Activated naive CD8-positive, alpha-beta T cell treated with anti-CD3 and anti-CD28 coated beads, Interleukin-2, amount 50 U/mL, for 16 hours (primary cell): ENCODE results near the gene AP1S2.
"Not testable (repeated sequence)": the region's sequence is repeated elsewhere in the genome, so short reads cannot be mapped to it uniquely, and the experiment has no call there.

Experiments used
- DNase-seq: peaks from one replicate; pipeline ENCODE4 v3.0.0-alpha.2; 2020; ENCODE audit warnings: low read depth, low spot score

AP1S2 gene

GRCh38 chrX:15855568-15856221 lies 1.1 kb upstream of the AP1S2 start:
- no peak for DNase-seq

GRCh38 chrX:15854080-15854655 lies 445 bp downstream of the AP1S2 start:
- DNase-seq: no peak

- no peak for DNase-seq
Measured at GRCh38 chrX:15853586-15854079, 980 bp downstream of the AP1S2 start.

GRCh38 chrX:15849555-15849954 lies 5.1 kb downstream of the AP1S2 start:
- DNase-seq: no peak

- no peak for DNase-seq
Measured at GRCh38 chrX:15848576-15848975, 6.0 kb downstream of the AP1S2 start.

- no peak for DNase-seq
Measured at GRCh38 chrX:15843960-15844359, 10.7 kb downstream of the AP1S2 start.

GRCh38 chrX:15841853-15842516 lies 12.6 kb downstream of the AP1S2 start:
- DNase-seq: no peak

GRCh38 chrX:15838017-15838416 lies 16.6 kb downstream of the AP1S2 start:
- DNase-seq: no peak

- no peak for DNase-seq
Measured at GRCh38 chrX:15834827-15835595, 19.6 kb downstream of the AP1S2 start.

- no peak for DNase-seq
Measured at GRCh38 chrX:15834053-15834452, 20.6 kb downstream of the AP1S2 start.

GRCh38 chrX:15831347-15831746 lies 23.3 kb downstream of the AP1S2 start:
- not testable (repeated sequence) for DNase-seq

- no peak for DNase-seq
Measured at GRCh38 chrX:15829217-15829616, 25.4 kb downstream of the AP1S2 start.

- DNase-seq: no peak
Measured at GRCh38 chrX:15825936-15826335, 28.7 kb downstream of the AP1S2 start.

- DNase-seq: no peak
Measured at GRCh38 chrX:15822922-15823321, 31.7 kb downstream of the AP1S2 start.

- DNase-seq: no peak
Measured at GRCh38 chrX:15820106-15821073, 34.2 kb downstream of the AP1S2 start.

GRCh38 chrX:15816886-15817285 lies 37.7 kb downstream of the AP1S2 start:
- DNase-seq: no peak

- DNase-seq: no peak
Measured at GRCh38 chrX:15816438-15816809, 38.2 kb downstream of the AP1S2 start.

GRCh38 chrX:15815779-15816437 lies 38.7 kb downstream of the AP1S2 start:
- DNase-seq: no peak

GRCh38 chrX:15814771-15815365 lies 39.7 kb downstream of the AP1S2 start:
- DNase-seq: no peak

GRCh38 chrX:15813416-15813815 lies 41.2 kb downstream of the AP1S2 start:
- no peak for DNase-seq
